ENCODE data around the gene TMCC3.

GRCh38 chr12:94689646-94690036 is 39.3 kb upstream of the TMCC3 start:
- TF ChIP-seq CTCF (IDR thresholded peaks at IDR 0.05): no peak
- no peak for TF ChIP-seq POLR2A (IDR thresholded peaks at IDR 0.05)
